ENCODE data around the gene SYMPK. TPM values are rescaled to one million over a fixed set of nuclear protein-coding genes. Genes with fewer than 3 reads are reported as not detected.

The SYMPK gene
- total RNA-seq, 1 experiment from 2014 or later, result 47.7 TPM

DNA sequence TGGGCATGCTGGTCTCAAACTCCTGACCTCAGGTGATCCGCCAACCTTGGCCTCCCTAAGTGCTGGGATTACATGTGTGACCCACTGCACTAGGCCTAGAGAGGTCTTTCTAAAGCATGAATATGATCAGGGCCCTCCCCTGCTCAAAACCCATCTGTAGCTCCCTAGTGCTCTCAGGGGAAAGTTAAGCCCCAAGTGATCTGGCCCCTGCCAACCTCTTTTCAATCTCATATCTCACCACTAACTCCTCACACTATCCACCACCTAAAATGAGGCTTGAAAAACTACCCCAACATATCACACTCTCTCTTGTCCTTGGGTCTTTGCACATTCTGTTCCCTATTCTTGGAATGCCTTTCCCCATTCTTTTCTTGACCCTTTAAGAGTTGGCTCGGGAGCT, 68.3 kb downstream of the SYMPK start:
- in situ Hi-C loops (cut with HindIII; ENCODE audit: low pct_unique_long_range_greater_than_20kb, low sequenced_read_pairs), result no loop called here
- intact Hi-C loops (cut with micrococcal nuclease; ENCODE audit: unreplicated experiment), result no loop called here
- H3K4me1 ChIP-seq (ENCODE audit: control insufficient read depth, insufficient read depth, low read length), result peaks cover 4% of the 10 kb centered on the region; the same call in 1 of the 2 replicates
- H3K4me3 ChIP-seq (ENCODE audit: low read depth in 2 of 2, low read length in 2 of 2), result no peak overlapping the region
- no peak for TF ChIP-seq POLR2AphosphoS5 (IDR thresholded peaks at IDR 0.05; ENCODE audit: low read depth, low read length)
- no peak for TF ChIP-seq TCF7L2 (IDR thresholded peaks at IDR 0.05; ENCODE audit: low read depth, low read length)
- TF ChIP-seq, protein P1, sequence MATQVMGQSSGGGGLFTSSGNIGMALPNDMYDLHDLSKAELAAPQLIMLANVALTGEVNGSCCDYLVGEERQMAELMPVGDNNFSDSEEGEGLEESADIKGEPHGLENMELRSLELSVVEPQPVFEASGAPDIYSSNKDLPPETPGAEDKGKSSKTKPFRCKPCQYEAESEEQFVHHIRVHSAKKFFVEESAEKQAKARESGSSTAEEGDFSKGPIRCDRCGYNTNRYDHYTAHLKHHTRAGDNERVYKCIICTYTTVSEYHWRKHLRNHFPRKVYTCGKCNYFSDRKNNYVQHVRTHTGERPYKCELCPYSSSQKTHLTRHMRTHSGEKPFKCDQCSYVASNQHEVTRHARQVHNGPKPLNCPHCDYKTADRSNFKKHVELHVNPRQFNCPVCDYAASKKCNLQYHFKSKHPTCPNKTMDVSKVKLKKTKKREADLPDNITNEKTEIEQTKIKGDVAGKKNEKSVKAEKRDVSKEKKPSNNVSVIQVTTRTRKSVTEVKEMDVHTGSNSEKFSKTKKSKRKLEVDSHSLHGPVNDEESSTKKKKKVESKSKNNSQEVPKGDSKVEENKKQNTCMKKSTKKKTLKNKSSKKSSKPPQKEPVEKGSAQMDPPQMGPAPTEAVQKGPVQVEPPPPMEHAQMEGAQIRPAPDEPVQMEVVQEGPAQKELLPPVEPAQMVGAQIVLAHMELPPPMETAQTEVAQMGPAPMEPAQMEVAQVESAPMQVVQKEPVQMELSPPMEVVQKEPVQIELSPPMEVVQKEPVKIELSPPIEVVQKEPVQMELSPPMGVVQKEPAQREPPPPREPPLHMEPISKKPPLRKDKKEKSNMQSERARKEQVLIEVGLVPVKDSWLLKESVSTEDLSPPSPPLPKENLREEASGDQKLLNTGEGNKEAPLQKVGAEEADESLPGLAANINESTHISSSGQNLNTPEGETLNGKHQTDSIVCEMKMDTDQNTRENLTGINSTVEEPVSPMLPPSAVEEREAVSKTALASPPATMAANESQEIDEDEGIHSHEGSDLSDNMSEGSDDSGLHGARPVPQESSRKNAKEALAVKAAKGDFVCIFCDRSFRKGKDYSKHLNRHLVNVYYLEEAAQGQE (IDR thresholded peaks at IDR 0.05; ENCODE audit: insufficient read depth in 1 of 2, low read depth in 2 of 2, low read length in 1 of 2), result no peak
- no peak for TF ChIP-seq SIN3A (IDR thresholded peaks at IDR 0.05; ENCODE audit: borderline replicate concordance, insufficient read depth, low read depth, low read length)
- TF ChIP-seq, protein P2, sequence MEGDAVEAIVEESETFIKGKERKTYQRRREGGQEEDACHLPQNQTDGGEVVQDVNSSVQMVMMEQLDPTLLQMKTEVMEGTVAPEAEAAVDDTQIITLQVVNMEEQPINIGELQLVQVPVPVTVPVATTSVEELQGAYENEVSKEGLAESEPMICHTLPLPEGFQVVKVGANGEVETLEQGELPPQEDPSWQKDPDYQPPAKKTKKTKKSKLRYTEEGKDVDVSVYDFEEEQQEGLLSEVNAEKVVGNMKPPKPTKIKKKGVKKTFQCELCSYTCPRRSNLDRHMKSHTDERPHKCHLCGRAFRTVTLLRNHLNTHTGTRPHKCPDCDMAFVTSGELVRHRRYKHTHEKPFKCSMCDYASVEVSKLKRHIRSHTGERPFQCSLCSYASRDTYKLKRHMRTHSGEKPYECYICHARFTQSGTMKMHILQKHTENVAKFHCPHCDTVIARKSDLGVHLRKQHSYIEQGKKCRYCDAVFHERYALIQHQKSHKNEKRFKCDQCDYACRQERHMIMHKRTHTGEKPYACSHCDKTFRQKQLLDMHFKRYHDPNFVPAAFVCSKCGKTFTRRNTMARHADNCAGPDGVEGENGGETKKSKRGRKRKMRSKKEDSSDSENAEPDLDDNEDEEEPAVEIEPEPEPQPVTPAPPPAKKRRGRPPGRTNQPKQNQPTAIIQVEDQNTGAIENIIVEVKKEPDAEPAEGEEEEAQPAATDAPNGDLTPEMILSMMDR (IDR thresholded peaks at IDR 0.05), result no peak
- DNase-seq (ENCODE audit: low read depth, low spot score) (no peak), ATAC-seq (no peak)
- no peak overlapping the region for H3K27ac ChIP-seq (ENCODE audit: low read length)
- ChIA-PET POLR2A (interaction anchor here (0.6 kb wide), 1 partner anchor 155 kb away, joined by 4 read pairs; no protein-coding TSS in a partner anchor), CTCF (no interaction called here)
- no TSS peak for BruUV-seq (replicated peaks)
- no peaks in the 10 kb centered on the region for H3K9me3 ChIP-seq (ENCODE audit: control insufficient read depth, insufficient read depth, low read depth, low read length)
- H3K27me3 ChIP-seq (ENCODE audit: control insufficient read depth, insufficient read depth, low read length), result no peaks in the 10 kb centered on the region
- H3K36me3 ChIP-seq (ENCODE audit: control insufficient read depth, insufficient read depth, low read length), result no peaks in the 10 kb centered on the region; the same call in 1 of the 2 replicates

DNA sequence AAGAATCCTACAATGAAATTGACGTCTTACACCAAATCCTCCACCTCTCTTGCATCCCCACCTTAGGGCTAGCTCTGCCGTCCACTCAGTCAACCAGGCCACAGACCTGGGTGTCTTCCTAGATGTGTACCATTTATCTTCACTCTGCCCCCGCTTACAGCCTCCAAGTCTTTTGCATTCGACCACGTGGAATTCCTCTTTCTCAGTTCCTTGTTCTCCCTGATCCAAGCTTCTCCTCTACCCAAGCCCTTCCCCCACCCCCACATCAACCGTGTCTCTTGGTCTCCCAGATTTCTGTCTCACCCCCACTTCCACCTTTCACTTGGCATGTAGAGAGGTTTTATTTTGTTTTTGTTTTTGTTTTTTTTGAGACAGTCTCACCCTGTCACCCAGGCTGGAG, 69.1 kb downstream of the SYMPK start:
- Histone ChIP-seq H3K9me3 (ENCODE audit: control insufficient read depth, insufficient read depth, low read depth, low read length) (no peaks in the 10 kb centered on the region), H3K4me1 (ENCODE audit: control insufficient read depth, insufficient read depth, low read length) (no peaks in the 10 kb centered on the region), H3K36me3 (ENCODE audit: control insufficient read depth, insufficient read depth, low read length) (peaks cover 5% of the 10 kb centered on the region), H3K27ac (ENCODE audit: low read length) (no peak overlapping the region), H3K4me3 (ENCODE audit: low read depth in 2 of 2, low read length in 2 of 2) (no peak overlapping the region), H3K27me3 (ENCODE audit: control insufficient read depth, insufficient read depth, low read length) (no peaks in the 10 kb centered on the region)
- intact Hi-C loops (cut with micrococcal nuclease; ENCODE audit: unreplicated experiment) (no loop called here), in situ Hi-C loops (cut with HindIII; ENCODE audit: low pct_unique_long_range_greater_than_20kb, low sequenced_read_pairs) (no loop called here)
- ChIA-PET POLR2A (interaction anchor here (0.6 kb wide), 1 partner anchor 288 kb away, joined by 5 read pairs; no protein-coding TSS in a partner anchor), CTCF (no interaction called here)
- no TSS peak for BruUV-seq (replicated peaks)
- DNase-seq (ENCODE audit: low read depth, low spot score) (no peak), ATAC-seq (no peak)
- TF ChIP-seq POLR2AphosphoS5 (IDR thresholded peaks at IDR 0.05; ENCODE audit: low read depth, low read length), result no peak
- no peak for TF ChIP-seq SIN3A (IDR thresholded peaks at IDR 0.05; ENCODE audit: borderline replicate concordance, insufficient read depth, low read depth, low read length)
- TF ChIP-seq, protein P2 (IDR thresholded peaks at IDR 0.05), result no peak
- TF ChIP-seq, protein P1 (IDR thresholded peaks at IDR 0.05; ENCODE audit: insufficient read depth in 1 of 2, low read depth in 2 of 2, low read length in 1 of 2), result no peak
- no peak for TF ChIP-seq TCF7L2 (IDR thresholded peaks at IDR 0.05; ENCODE audit: low read depth, low read length)

Data from Panc1 (cell line).